RWPE1 (cell line): ENCODE measurements around the gene UBE2E1.

Experiments used
- CTCF ChIA-PET: fragments of 350-600 bp; sonication (Branson Sonifier 250); formaldehyde crosslinking; extraction: SDS; loops from one replicate; lab custom pipeline; 2021; lab: Yijun Ruan, JAX
- POLR2A ChIA-PET: fragments of 400-600 bp; formaldehyde crosslinking; extraction: SDS; loops from one replicate; lab custom pipeline; 2020; ENCODE audit warnings: antibody characterized with exemption; ENCODE audit not compliant: low non-redundant PET; lab: Yijun Ruan, JAX
- DNase-seq: peaks from one replicate; pipeline ENCODE4 v3.0.0; 2012; ENCODE audit warnings: low spot score
- H3K27ac ChIP-seq: fragments of 450-650 bp; 2 replicates; pipeline ENCODE4 v1.5.1; 2017
- TF ChIP-seq, protein P1 (sequence below): fragments of 450-650 bp; conservative IDR thresholded peaks from 2 replicates; pipeline ENCODE4 v1.5.1; 2017; ENCODE audit warnings: low read depth, mild to moderate bottlenecking

UBE2E1 gene

GRCh38 chr3:23889386-23889785 is 83.6 kb downstream of the UBE2E1 start:
- TF ChIP-seq, protein P1, sequence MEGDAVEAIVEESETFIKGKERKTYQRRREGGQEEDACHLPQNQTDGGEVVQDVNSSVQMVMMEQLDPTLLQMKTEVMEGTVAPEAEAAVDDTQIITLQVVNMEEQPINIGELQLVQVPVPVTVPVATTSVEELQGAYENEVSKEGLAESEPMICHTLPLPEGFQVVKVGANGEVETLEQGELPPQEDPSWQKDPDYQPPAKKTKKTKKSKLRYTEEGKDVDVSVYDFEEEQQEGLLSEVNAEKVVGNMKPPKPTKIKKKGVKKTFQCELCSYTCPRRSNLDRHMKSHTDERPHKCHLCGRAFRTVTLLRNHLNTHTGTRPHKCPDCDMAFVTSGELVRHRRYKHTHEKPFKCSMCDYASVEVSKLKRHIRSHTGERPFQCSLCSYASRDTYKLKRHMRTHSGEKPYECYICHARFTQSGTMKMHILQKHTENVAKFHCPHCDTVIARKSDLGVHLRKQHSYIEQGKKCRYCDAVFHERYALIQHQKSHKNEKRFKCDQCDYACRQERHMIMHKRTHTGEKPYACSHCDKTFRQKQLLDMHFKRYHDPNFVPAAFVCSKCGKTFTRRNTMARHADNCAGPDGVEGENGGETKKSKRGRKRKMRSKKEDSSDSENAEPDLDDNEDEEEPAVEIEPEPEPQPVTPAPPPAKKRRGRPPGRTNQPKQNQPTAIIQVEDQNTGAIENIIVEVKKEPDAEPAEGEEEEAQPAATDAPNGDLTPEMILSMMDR: no peak
- ChIA-PET CTCF (interaction anchor here (0.7 to 0.9 kb wide), 2 partner anchors 270 to 906 kb away, joined by 3 read pairs; no protein-coding TSS in a partner anchor), POLR2A (no interaction called here)
- no peak for DNase-seq
- H3K27ac ChIP-seq: no peak overlapping the region

DNA sequence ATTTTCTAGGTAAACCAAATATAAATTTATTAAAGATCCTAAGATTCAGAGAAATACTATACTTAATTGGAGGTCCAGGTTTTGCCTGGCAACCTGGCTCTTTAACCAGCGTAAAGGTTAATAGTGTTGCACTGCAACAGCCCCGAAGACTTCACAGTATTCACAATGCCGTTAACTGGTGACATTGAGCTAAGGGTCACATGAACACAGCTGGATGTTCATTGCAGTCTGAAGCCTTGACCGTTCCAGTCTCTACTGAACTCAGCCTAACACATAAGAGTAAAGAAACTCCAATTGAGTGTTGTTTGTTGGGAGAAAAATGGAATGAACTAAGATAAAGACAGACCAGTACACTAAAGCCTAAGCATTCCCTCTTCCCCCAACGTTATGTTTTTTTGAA is 84.2 kb downstream of the UBE2E1 start:
- no peak for DNase-seq
- TF ChIP-seq, protein P1: no peak
- POLR2A ChIA-PET: no interaction called here
- CTCF ChIA-PET: interaction anchor here (0.7 kb wide), 1 partner anchor 907 kb away, joined by 3 read pairs; no protein-coding TSS in a partner anchor
- H3K27ac ChIP-seq: no peak overlapping the region

DNA sequence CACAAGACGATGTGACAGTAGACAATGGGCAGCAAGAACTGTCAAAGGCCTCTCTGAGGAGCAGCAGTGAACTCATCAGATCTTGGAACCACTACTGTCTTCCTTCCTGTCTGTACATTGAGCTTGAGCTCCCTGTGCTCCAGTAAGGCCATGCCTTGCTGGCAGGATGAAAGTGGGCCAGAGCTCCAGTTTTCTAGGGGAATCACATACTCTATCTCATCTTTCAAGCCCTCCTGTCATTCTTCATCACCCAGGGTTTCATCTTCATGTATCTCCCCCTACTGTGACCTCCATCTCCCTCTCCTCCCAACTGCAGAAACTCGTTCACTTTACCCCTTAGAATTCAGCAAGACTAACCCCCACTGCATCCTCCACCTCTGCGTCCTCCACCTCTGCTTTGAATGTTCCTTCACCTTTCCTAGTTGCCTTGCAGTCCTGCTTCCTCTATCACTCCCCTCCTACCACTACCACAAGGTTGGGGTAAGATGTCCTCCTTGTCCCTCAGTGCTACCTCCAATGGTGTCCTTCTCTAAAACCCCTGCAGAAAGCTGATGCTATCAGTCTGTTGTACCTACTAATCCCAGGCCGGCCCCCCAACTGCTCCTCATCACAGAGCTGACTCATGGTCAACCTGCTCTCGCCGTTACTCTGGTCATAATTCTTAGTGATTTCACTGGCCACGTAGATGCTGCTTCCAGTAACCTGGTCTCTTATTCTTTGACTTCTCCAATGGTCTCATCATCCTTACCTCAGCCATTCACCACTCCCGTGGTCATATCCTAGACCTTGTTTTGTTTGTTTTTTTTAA is 88.7 kb downstream of the UBE2E1 start:
- no peak for DNase-seq
- TF ChIP-seq, protein P1: no peak
- ChIA-PET CTCF (interaction anchor here (0.6 kb wide), 1 partner anchor 14 kb away, joined by 4 read pairs; no protein-coding TSS in a partner anchor), POLR2A (interaction anchor here (0.6 kb wide), 1 partner anchor 494 kb away, joined by 5 read pairs; no protein-coding TSS in a partner anchor)
- H3K27ac ChIP-seq: no peak overlapping the region

DNA sequence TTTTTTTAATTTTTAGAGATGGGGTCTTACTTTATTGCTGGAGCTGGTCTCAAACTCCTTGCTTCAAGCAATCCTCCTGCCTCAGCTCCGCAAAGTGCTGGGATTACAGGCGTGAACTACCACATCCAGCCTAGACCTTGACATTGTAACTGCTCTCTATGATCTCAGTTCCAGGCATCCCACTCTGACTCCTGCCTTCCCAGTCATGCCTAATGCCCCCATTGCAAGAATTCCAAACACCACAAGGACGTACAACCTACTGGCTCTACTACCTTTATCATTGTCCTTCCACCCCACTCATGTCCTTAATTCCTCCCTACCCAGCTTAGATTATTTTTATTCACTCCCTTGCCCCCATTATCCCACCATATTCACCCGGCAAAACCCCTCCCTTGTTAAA is 89.4 kb downstream of the UBE2E1 start:
- ChIA-PET CTCF (interaction anchor here (0.6 kb wide), 1 partner anchor 14 kb away, joined by 4 read pairs; no protein-coding TSS in a partner anchor), POLR2A (no interaction called here)
- TF ChIP-seq, protein P1: no peak
- no peak overlapping the region for H3K27ac ChIP-seq
- DNase-seq: no peak

GRCh38 chr3:23900744-23901143 is 95.0 kb downstream of the UBE2E1 start:
- POLR2A ChIA-PET: no interaction called here
- H3K27ac ChIP-seq: no peak overlapping the region
- no peak for DNase-seq
- CTCF ChIA-PET: no interaction called here
- TF ChIP-seq, protein P1: no peak

DNA sequence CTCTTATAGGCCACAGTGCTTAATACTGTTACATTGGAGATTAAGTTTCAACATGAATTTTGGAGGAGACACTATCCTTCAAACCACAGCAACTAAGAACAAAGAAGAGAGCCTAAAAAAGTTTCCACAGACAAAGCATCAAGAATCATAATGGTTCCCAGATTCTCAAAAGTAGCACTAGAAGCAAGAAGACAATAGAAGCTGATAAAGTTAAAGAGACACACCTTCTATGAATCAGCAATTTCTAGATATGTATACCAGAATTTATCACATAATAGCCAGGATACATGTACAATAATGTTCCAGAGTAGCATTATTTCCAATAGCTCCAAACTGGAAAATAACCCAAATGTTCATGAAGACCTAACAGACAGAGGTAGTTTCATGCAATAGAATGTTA is 98.8 kb downstream of the UBE2E1 start:
- no peak overlapping the region for H3K27ac ChIP-seq
- TF ChIP-seq, protein P1: no peak
- DNase-seq: no peak
- CTCF ChIA-PET: no interaction called here
- POLR2A ChIA-PET: no interaction called here
